ENCODE data around the gene NAA25.

DNA sequence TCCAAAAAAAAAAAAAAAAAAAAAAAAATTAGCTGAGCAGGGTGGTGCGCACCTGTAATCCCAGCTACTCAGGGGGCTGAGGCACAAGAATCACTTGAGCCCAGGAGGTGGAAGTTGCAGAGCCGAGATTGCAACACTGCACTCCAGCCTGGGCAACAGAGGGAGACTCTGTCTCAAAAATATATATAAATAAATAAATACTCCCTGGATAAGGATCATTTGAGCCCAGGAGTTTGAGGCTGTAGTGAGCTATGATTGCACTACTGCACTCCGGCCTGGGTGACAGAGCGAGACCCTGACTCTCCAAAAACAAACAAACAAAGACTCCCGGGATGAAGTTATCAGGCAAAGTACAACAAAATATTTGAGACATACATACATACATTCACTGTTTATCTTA is 3.3 kb upstream of the NAA25 start:
- TF ChIP-seq, protein P1, sequence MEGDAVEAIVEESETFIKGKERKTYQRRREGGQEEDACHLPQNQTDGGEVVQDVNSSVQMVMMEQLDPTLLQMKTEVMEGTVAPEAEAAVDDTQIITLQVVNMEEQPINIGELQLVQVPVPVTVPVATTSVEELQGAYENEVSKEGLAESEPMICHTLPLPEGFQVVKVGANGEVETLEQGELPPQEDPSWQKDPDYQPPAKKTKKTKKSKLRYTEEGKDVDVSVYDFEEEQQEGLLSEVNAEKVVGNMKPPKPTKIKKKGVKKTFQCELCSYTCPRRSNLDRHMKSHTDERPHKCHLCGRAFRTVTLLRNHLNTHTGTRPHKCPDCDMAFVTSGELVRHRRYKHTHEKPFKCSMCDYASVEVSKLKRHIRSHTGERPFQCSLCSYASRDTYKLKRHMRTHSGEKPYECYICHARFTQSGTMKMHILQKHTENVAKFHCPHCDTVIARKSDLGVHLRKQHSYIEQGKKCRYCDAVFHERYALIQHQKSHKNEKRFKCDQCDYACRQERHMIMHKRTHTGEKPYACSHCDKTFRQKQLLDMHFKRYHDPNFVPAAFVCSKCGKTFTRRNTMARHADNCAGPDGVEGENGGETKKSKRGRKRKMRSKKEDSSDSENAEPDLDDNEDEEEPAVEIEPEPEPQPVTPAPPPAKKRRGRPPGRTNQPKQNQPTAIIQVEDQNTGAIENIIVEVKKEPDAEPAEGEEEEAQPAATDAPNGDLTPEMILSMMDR (IDR thresholded peaks at IDR 0.05), result no peak
- TF ChIP-seq POLR2A (IDR thresholded peaks at IDR 0.05), result no peak
